Osteoblast (primary cell): ENCODE measurements around the gene NTM. TPM values are rescaled to one million over a fixed set of nuclear protein-coding genes. Genes with fewer than 3 reads are reported as not detected.

ENCODE experiments used
- DNase-seq: peaks from one replicate; pipeline ENCODE4 v3.0.0; 2011; ENCODE audit warnings: low spot score, mixed read lengths; ENCODE audit not compliant: insufficient read length; ENCODE audit errors: missing footprints
- H2AFZ ChIP-seq: 2 replicates; pipeline ENCODE4 v1.6.0; 2011; ENCODE audit warnings: mild to moderate bottlenecking, low read length
- H3K27ac ChIP-seq: 2 replicates; pipeline ENCODE4 v1.5.1; 2011; ENCODE audit warnings: mild to moderate bottlenecking, low read depth, low read length, moderate library complexity
- H3K27me3 ChIP-seq: 2 replicates; pipeline ENCODE4 v1.6.0; 2012; ENCODE audit warnings: mild to moderate bottlenecking, control low read depth, inconsistent platforms, low read length, moderate library complexity; ENCODE audit not compliant: insufficient read depth
- H3K36me3 ChIP-seq: 2 replicates; pipeline ENCODE4 v1.5.1; 2011; ENCODE audit warnings: mild to moderate bottlenecking, low read length, control low read depth, moderate library complexity; ENCODE audit not compliant: insufficient read depth
- H3K4me1 ChIP-seq: 2 replicates; pipeline ENCODE4 v1.5.1; 2011; ENCODE audit warnings: mild to moderate bottlenecking, low read length, control low read depth, moderate library complexity; ENCODE audit not compliant: insufficient read depth
- H3K4me2 ChIP-seq: 2 replicates; pipeline ENCODE4 v1.6.0; 2011; ENCODE audit warnings: mild to moderate bottlenecking, low read length; ENCODE audit not compliant: insufficient read depth
- H3K4me3 ChIP-seq: fragments of 200-600 bp; sonication (generic); 3 replicates; pipeline ENCODE4 v1.5.1; 2012; ENCODE audit warnings: mild to moderate bottlenecking, low read length, inconsistent platforms; ENCODE audit not compliant: insufficient read depth
- H3K79me2 ChIP-seq: 2 replicates; pipeline ENCODE4 v1.6.0; 2012; ENCODE audit warnings: mild to moderate bottlenecking, low read length, control low read depth, inconsistent platforms; ENCODE audit not compliant: insufficient read depth
- H3K9me3 ChIP-seq: 2 replicates; pipeline ENCODE4 v1.5.1; 2011; ENCODE audit warnings: low read depth, low read length, control low read depth
- H4K20me1 ChIP-seq: 2 replicates; pipeline ENCODE4 v1.6.0; 2012; ENCODE audit warnings: mild to moderate bottlenecking, low read length, control low read depth; ENCODE audit not compliant: insufficient read depth
- CTCF ChIP-seq: IDR thresholded peaks from 2 replicates; pipeline ENCODE4 v1.5.1; 2011; ENCODE audit warnings: mild to moderate bottlenecking, low read depth, low read length, moderate library complexity; ENCODE audit errors: extremely low read depth
- total RNA-seq: library from RNA; depleted of rRNA; stranded (reverse); fragments of >200 nt; gene quantifications from 2 replicates; pipeline ENCODE4 v1.2.3, GENCODE V29; 2012

The NTM gene
- total RNA-seq, 1 donor, result 48.1 TPM

GRCh38 chr11:131973061-131973460 is 602.6 kb downstream of the NTM start:
- no peak for TF ChIP-seq CTCF
- Histone ChIP-seq H4K20me1 (no peaks in the 10 kb centered on the region), H3K4me2 (no peak overlapping the region), H3K4me3 (no peak overlapping the region), H2AFZ (no peak overlapping the region), H3K4me1 (peaks cover 14% of the 10 kb centered on the region), H3K27ac (no peak overlapping the region), H3K79me2 (peaks cover 2% of the 10 kb centered on the region), H3K36me3 (peaks cover 5% of the 10 kb centered on the region), H3K9me3 (no peaks in the 10 kb centered on the region), H3K27me3 (no peaks in the 10 kb centered on the region)
- no peak for DNase-seq

- H3K27me3 ChIP-seq, result no peaks in the 10 kb centered on the region
- peaks cover 5% of the 10 kb centered on the region for H3K36me3 ChIP-seq
- H3K27ac ChIP-seq, result no peak overlapping the region
- H3K4me3 ChIP-seq, result no peak overlapping the region
- peaks cover 17% of the 10 kb centered on the region for H3K4me1 ChIP-seq
- H3K79me2 ChIP-seq, result no peaks in the 10 kb centered on the region
- TF ChIP-seq CTCF, result no peak
- no peak overlapping the region for H3K4me2 ChIP-seq
- DNase-seq, result no peak
- H2AFZ ChIP-seq, result no peak overlapping the region
- no peaks in the 10 kb centered on the region for H3K9me3 ChIP-seq
- no peaks in the 10 kb centered on the region for H4K20me1 ChIP-seq
Observed at GRCh38 chr11:131975619-131976018, 605.2 kb downstream of the NTM start.

- Histone ChIP-seq H3K36me3 (peaks cover 5% of the 10 kb centered on the region), H3K4me1 (peaks cover 21% of the 10 kb centered on the region), H4K20me1 (no peaks in the 10 kb centered on the region), H2AFZ (no peak overlapping the region), H3K79me2 (no peaks in the 10 kb centered on the region), H3K9me3 (no peaks in the 10 kb centered on the region), H3K27ac (no peak overlapping the region), H3K4me3 (no peak overlapping the region), H3K27me3 (no peaks in the 10 kb centered on the region), H3K4me2 (no peak overlapping the region)
- TF ChIP-seq CTCF, result no peak
- DNase-seq, result no peak
Observed at GRCh38 chr11:131976021-131976420, 605.6 kb downstream of the NTM start.

- DNase-seq, result no peak
- H3K9me3 ChIP-seq, result no peaks in the 10 kb centered on the region
- peak overlapping the region; percentile 29 for H3K4me2 ChIP-seq
- no peak overlapping the region for H3K4me3 ChIP-seq
- no peak overlapping the region for H2AFZ ChIP-seq
- H3K4me1 ChIP-seq, result peaks cover 24% of the 10 kb centered on the region
- no peaks in the 10 kb centered on the region for H3K79me2 ChIP-seq
- H4K20me1 ChIP-seq, result no peaks in the 10 kb centered on the region
- TF ChIP-seq CTCF, result no peak
- H3K36me3 ChIP-seq, result peaks cover 5% of the 10 kb centered on the region
- no peaks in the 10 kb centered on the region for H3K27me3 ChIP-seq
- H3K27ac ChIP-seq, result peak overlapping the region; percentile 33
Observed at GRCh38 chr11:131977231-131977630, 606.8 kb downstream of the NTM start.
